Mucosa of descending colon (tissue), 3 donors: Measurements from ENCODE around the gene ESR1. TPM values are rescaled to one million over a fixed set of nuclear protein-coding genes. Genes with fewer than 3 reads are reported as not detected.
"Not testable (repeated sequence)": the region's sequence is repeated elsewhere in the genome, so short reads cannot be mapped to it uniquely, and the experiment has no call there.

Experiments
- ATAC-seq: fragments of 200-7000 bp; cut with Tn5 transposase; one replicate; pipeline ENCODE4 v1.9.1; 2020; ENCODE audit warnings: mild to moderate bottlenecking, moderate library complexity
- DNase-seq, 3 donors: peaks; one replicate each; pipeline ENCODE4 v3.0.0-alpha.2; 2020
- H3K36me3 ChIP-seq: fragments of 200-600 bp; one replicate; pipeline ENCODE4 v1.8.0; 2021; ENCODE audit warnings: low read depth, mild to moderate bottlenecking
- H3K4me1 ChIP-seq: fragments of 200-600 bp; one replicate; pipeline ENCODE4 v1.8.0; 2021; ENCODE audit warnings: low read depth, mild to moderate bottlenecking
- H3K4me3 ChIP-seq: fragments of 200-600 bp; one replicate; pipeline ENCODE4 v1.8.0; 2021; ENCODE audit warnings: mild to moderate bottlenecking
- H3K9me3 ChIP-seq: fragments of 200-600 bp; one replicate; pipeline ENCODE4 v1.8.0; 2021; ENCODE audit warnings: mild to moderate bottlenecking
- CTCF ChIP-seq: fragments of 200-600 bp; IDR thresholded peaks from one replicate; pipeline ENCODE4 v1.8.0; 2022; ENCODE audit warnings: antibody characterized with exemption, mild to moderate bottlenecking
- intact Hi-C, 2 donors: fragments of 100-400 bp; cut with DNase I in 1 of 2; cut with micrococcal nuclease in 1 of 2; formaldehyde crosslinking; loops; one replicate each; pipeline versions ENCODE4 v1.11.0 to v1.11.1; 2022; cut with DNase I, micrococcal nuclease
- total RNA-seq, 3 donors: library from RNA; stranded (reverse); fragmentation: NEBNext Ultra II Directional in 2 of 3; extraction: Animal tissue kit (Norgen Biotek cat#: 25700) in 2 of 3; gene quantifications; one replicate each; pipeline versions ENCODE4 v1.2.1 to v1.2.4, GENCODE V29; 2021 to 2023
- donor health status: DM: no; HTN: no; CAD: no; lungs with moderate emphysema.
- donor health status: DM: no; HTN: no; CAD: no.
- donor health status: DM: no; HTN: yes; CAD: no.

ESR1 gene
- total RNA-seq, 3 donors from 2014 or later: 0.55 to 1.6 (median 0.82) TPM

GRCh38 chr6:152129691-152130151 is 322.2 kb downstream of the ESR1 start:
- no peaks in the 10 kb centered on the region for H3K4me1 ChIP-seq
- TF ChIP-seq CTCF: no peak
- DNase-seq: peak in 1 of 3 donors; percentile 17
- ATAC-seq: peak; percentile 86
- intact Hi-C loops: no loop called here
- no peaks in the 10 kb centered on the region for H3K9me3 ChIP-seq
- no peak overlapping the region for H3K4me3 ChIP-seq
- no peaks in the 10 kb centered on the region for H3K36me3 ChIP-seq

- no peaks in the 10 kb centered on the region for H3K4me1 ChIP-seq
- DNase-seq (no peak), ATAC-seq (peak; percentile 48)
- TF ChIP-seq CTCF: no peak
- no peaks in the 10 kb centered on the region for H3K36me3 ChIP-seq
- intact Hi-C loops: no loop called here
- no peaks in the 10 kb centered on the region for H3K9me3 ChIP-seq
- H3K4me3 ChIP-seq: no peak overlapping the region
Measured at GRCh38 chr6:152130441-152130840, 323.0 kb downstream of the ESR1 start.

- Histone ChIP-seq H3K36me3 (no peaks in the 10 kb centered on the region), H3K4me3 (no peak overlapping the region), H3K9me3 (no peaks in the 10 kb centered on the region), H3K4me1 (no peaks in the 10 kb centered on the region)
- ATAC-seq (peak; percentile 76), DNase-seq (peak in 1 of 3 donors; percentile 26)
- intact Hi-C loops: no loop called here
- no peak for TF ChIP-seq CTCF
Measured at GRCh38 chr6:152135755-152136448, 328.4 kb downstream of the ESR1 start.

GRCh38 chr6:152136449-152136825 is 329.0 kb downstream of the ESR1 start:
- no peaks in the 10 kb centered on the region for H3K9me3 ChIP-seq
- ATAC-seq (peak; percentile 49), DNase-seq (no peak)
- no peaks in the 10 kb centered on the region for H3K36me3 ChIP-seq
- intact Hi-C loops: no loop called here
- no peaks in the 10 kb centered on the region for H3K4me1 ChIP-seq
- TF ChIP-seq CTCF: no peak
- H3K4me3 ChIP-seq: no peak overlapping the region

- H3K9me3 ChIP-seq, H3K4me3 ChIP-seq, ATAC-seq, DNase-seq, H3K36me3 ChIP-seq, H3K4me1 ChIP-seq, intact Hi-C loops: not testable (repeated sequence)
Measured at GRCh38 chr6:152138344-152138743, 330.9 kb downstream of the ESR1 start.

GRCh38 chr6:152142105-152142504 is 334.6 kb downstream of the ESR1 start:
- intact Hi-C loops: no loop called here
- Histone ChIP-seq H3K9me3 (no peaks in the 10 kb centered on the region), H3K4me1 (no peaks in the 10 kb centered on the region), H3K36me3 (no peaks in the 10 kb centered on the region), H3K4me3 (no peak overlapping the region)
- DNase-seq: no peak
- TF ChIP-seq CTCF: no peak
- ATAC-seq: no peak
